ENCODE results near the gene PIEZO2.
"Not testable (repeated sequence)": the region's sequence is repeated elsewhere in the genome, so short reads cannot be mapped to it uniquely, and the experiment has no call there.

PIEZO2 gene

GRCh38 chr18:10926621-10927161 lies 222.7 kb downstream of the PIEZO2 start:
- DNase-seq (ENCODE audit: low read depth) = no peak

GRCh38 chr18:10924290-10924689 lies 225.1 kb downstream of the PIEZO2 start:
- DNase-seq (ENCODE audit: low read depth) = no peak

GRCh38 chr18:10923551-10924070 lies 225.8 kb downstream of the PIEZO2 start:
- DNase-seq (ENCODE audit: low read depth) = no peak

- DNase-seq (ENCODE audit: low read depth) = no peak
These were observed 226.2 kb downstream of the PIEZO2 start for GRCh38 chr18:10923141-10923540.

DNA sequence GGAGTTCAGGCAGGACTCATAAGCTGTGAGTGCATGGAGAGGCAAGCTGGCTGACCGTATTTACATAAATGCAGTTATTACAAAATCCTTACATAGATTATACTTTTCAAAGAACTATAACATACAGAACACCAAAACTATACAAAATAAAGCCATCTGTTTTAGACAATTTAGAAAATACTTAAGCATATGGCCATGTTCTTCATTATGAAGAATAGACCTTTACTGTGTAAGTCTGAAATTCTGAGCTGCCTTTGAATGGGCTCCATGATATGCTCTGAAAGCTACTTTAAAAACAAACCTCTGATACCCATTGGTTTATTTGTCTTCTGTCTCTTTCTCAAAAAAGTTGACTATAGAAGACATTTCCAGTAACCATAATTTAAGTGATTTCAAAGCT lies 226.7 kb downstream of the PIEZO2 start:
- DNase-seq (ENCODE audit: low read depth) = not testable (repeated sequence)

DNA sequence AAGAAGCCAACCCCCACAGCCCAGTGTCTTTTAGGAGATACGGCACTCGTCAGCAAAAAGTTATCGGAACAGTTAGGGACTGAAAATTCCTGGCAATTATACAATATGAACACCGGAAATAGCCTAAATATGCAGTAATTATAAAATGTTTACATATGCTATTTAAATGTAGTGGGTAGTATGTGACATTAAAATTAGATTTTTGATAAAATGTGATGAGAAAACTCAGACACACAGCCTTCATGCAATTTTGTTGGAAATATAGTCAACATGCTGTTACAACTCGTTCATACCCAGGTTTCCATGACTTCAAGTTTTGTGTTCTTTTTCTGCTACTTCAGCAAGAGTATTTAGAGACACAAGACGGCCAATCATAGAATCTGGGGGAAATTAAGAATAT lies 229.1 kb downstream of the PIEZO2 start:
- not testable (repeated sequence) for DNase-seq (ENCODE audit: low read depth)

GRCh38 chr18:10919851-10920250 lies 229.5 kb downstream of the PIEZO2 start:
- DNase-seq (ENCODE audit: low read depth) = no peak

DNA sequence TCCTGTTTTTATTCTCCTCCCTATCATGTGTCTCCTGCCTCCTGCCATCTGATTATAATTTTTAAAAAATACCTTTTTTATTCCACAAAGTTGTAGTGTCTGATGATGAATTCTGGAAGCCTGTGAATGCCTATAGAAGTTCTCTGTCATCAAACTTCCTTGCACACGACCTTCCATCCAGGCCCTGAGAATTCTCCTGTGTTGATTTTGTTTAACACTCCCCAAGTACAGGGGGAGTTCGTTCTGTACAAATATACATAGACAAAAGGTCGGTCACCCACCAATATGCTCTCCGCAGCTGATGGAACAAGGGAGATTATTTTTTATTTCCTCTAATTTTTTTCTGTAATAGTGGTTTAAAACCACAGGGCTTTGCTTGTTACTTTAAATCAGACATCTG lies 232.5 kb downstream of the PIEZO2 start:
- DNase-seq (ENCODE audit: low read depth) = no peak

DNA sequence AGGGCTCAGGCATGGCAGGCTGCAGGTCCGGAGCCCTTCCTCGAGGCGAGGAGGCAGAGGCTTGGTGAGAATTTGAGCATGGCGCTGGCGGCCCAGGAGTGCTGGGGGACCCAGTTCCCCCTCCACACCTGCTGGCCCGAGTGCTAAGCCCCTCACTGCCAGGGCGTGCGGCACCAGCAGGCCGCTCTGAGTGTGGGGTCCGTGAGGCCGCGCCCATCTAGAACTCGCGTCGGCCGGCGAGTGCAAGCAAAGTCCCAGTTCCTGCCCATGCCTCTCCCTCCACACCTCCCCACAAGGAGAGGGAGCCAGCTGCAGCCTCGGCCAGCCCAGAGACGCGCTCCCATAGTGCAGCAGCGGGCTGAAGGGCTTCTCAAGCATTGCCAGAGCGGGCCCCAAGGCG lies 233.0 kb downstream of the PIEZO2 start:
- no peak for DNase-seq (ENCODE audit: low read depth)

- DNase-seq (ENCODE audit: low read depth) = not testable (repeated sequence)
These were observed 233.6 kb downstream of the PIEZO2 start for GRCh38 chr18:10915748-10916147.

DNA sequence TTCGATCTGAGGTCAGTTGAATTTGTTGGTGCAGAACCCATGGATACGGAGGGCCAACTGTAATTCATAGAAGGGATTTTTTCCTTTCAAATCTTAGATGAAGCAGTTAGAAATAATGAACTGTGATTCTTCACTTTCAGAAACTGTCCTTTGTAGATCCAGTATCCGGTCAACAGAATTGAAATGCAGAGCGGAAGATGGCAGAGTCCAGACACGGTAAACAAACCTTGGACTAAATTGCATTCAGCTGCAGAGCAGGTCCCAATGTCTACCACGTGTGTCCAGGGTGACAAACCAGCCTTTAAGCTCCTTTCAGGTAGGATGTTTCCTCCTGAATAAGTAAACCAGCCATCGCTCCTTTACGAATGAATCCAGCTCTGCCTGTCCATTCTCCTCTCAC lies 234.8 kb downstream of the PIEZO2 start:
- DNase-seq (ENCODE audit: low read depth) = not testable (repeated sequence)

DNA sequence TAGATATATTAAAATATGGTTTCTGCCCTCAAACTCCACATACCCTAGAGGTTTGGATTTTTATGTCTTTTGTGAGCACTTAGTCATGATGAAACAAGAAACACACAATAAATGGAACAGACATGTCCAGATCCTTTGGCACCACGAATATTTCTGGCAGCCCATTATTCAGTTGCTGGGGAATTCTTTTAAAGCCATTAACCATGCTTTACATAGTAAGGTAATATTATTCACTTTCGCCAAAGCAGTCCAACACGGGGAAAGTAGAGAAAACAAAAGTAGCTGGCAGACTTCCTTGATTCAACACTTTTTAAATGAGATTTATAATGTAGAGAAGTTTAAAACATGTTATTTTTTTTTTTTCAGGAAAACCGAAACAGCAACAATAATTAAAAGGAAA lies 235.4 kb downstream of the PIEZO2 start:
- no peak for DNase-seq (ENCODE audit: low read depth)

DNA sequence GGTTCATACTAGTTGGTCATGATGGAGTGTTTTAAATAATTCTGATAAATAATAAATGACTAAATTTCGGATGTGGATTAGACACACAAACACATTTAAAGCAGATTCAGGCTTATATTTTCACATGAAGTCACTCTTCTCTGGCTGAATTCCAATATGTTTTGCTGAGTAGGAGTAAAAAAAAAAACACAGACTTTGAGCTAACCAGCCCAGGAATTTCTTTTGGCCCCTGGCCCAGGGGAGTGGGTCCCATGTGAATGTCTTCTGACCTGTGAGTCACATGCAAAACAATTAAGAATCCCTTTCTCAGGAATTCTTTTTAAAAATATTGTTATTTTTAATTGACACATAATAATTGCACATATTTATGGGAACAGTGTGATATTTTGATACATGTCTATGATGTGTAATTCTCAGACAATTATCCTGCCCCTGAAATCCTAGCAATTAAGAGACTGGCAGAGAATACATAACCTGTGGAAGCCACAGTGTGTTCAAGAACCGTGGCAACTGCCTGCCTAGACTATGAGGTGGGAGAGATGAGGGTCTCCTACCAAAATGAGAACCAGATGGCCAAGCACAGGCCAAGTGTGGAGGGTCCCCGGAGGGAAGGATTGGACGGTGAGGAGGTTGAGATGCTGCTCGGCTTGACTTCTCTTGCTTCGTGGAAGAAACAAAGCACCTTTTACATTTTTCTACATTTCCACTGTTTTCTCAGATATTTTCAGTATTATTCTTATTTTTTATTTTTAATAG lies 236.4 kb downstream of the PIEZO2 start:
- DNase-seq (ENCODE audit: low read depth) = peak; percentile 41

- no peak for DNase-seq (ENCODE audit: low read depth)
These were observed 239.6 kb downstream of the PIEZO2 start for GRCh38 chr18:10909724-10910123.

GRCh38 chr18:10908760-10909159 lies 240.6 kb downstream of the PIEZO2 start:
- DNase-seq (ENCODE audit: low read depth) = no peak

- DNase-seq (ENCODE audit: low read depth) = no peak
These were observed 241.6 kb downstream of the PIEZO2 start for GRCh38 chr18:10907749-10908148.

DNA sequence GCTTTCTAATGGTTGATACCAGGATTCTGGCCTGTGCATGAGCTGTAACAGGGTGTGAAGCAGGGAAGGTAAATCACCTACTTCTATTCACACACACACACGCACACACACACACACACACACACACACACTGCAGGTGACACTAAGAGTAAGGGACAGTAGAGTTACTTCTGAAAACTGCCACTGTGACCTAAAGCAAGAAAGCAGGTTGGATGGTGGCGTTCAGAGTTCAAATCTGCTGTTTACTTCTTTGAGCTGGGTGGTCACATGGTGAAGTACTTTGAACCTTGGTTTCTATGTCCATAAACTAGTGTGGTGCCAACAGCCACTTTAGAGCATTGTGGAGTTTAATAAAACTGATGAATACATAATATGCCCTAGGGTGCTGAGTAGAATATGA lies 248.0 kb downstream of the PIEZO2 start:
- no peak for DNase-seq (ENCODE audit: low read depth)

GRCh38 chr18:10900435-10900834 lies 248.9 kb downstream of the PIEZO2 start:
- no peak for DNase-seq (ENCODE audit: low read depth)

DNA sequence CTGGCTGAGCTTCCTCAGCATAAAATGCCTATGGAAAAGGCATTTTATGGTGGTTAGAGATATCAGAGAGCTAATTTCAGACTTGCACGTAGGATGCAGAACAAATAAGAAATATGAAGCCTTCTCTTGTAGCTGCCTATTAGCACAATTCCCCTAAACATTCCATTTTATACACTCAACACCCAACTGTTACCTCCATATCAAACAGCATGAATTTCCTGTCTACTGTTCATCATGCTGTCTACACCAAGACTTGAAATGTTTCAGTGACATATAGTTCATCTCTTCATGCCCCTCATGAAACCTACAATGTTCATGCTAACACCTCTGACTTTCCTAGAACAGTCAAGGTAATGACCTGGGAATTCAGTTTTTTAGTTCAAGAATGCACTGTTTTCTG lies 249.9 kb downstream of the PIEZO2 start:
- DNase-seq (ENCODE audit: low read depth) = no peak

- no peak for DNase-seq (ENCODE audit: low read depth)
These were observed 250.9 kb downstream of the PIEZO2 start for GRCh38 chr18:10898417-10898974.

DNA sequence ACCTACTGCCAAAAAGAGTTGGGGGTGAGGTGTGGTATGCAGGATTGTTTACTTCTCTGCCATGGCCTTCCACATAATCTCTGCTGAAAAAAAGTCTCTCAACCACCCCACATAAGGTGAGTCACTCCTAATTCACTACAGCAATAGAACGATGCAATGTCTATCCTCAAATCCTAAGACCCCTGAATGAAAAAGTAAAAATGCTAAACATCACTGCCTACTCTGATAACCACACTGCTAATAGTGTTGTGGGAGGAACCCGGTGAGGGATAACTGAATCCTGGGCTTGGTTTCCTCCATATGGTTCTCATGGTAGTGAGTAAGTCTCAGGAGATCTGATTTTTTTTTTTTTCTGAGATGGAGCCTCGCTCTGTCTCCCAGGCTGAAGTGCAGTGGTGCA lies 252.5 kb downstream of the PIEZO2 start:
- DNase-seq (ENCODE audit: low read depth) = no peak

DNA sequence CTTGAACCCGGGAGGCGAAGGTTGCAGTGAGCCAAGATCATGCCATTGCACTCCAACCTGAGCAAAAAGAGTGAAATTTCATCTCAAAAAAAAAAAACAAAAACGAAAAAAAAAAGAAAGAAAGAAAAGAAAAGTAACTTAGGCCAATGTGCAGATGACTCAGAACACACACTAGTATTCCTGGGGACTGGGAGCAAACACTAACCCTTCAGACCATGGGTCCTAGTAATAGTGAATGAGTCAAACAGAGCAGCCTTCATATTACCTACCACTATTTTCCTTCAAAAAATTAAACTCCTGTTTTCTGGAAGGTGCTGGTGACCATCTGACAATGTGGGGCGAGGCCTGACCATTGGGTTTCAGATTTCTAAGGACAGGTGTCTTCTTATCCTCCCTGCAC lies 253.4 kb downstream of the PIEZO2 start:
- no peak for DNase-seq (ENCODE audit: low read depth)

DNA sequence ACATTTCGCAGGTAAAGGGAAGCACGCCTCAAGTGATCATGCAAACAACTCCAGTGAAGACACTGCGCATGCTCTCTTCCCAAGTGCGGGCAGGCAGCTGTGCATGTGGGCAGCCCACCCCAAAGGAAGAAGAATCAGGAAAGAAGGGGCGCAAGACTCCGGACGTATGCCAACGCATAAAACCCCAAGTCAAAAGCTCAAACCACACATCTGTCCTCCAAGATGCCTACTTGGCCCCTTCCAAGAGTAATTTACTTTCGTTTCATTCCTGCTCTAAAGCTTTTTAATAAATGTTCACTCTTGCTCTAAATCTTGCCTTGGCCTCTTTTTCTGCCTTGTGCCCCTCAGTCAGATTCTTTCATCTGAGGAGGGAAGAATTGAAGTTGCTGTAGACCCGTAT lies 254.9 kb downstream of the PIEZO2 start:
- no peak for DNase-seq (ENCODE audit: low read depth)

DNA sequence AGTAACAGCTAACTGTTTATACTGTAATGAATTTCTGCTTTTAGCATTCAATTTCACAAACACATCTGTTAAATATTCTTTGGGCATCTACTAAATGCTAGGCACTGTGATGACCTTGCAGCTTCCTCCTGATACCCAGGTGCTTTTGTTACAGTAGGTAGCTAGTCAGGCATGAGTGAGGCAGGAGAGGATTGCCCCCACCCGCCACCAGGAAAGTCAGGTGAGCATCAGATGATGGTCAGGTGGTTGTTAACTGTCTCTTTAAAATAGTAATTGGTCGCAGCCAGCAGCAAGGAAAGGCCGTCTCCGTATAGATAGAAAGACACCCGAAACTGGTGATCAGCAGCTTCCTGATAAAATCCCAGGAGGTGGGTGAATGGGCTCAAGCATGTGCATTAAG lies 255.6 kb downstream of the PIEZO2 start:
- DNase-seq (ENCODE audit: low read depth) = no peak

Measured in stromal cell of bone marrow (primary cell).